Measurements from ENCODE around the gene OFD1. TPM values are rescaled to one million over a fixed set of nuclear protein-coding genes. Genes with fewer than 3 reads are reported as not detected.

Gene OFD1
- polyA plus RNA-seq, 1 of the 3 experiments (the other 2 are of a cell fraction), result 13.4 TPM

DNA sequence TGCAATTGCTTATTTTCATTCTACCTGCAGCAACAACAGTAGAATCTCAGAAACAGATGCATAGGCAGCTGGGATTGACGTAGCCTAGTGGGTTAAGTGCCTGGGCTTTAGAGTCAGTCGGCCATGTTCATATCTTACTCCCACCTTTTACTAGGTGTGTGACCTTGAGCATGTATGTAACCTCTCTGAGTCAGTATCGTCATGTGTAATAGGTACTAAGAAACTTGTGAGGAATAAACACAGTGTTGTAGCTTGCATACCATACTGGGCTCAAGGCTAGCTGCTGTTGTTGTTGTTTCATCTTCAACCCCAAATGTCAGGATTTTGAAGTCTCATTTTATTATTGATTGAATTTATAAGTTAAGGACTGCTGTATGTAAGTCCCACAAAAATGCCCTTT is 31.4 kb upstream of the OFD1 start:
- Histone ChIP-seq H3K27me3 (ENCODE audit: insufficient read depth) (no peaks in the 10 kb centered on the region), H3F3A (replicated peaks; ENCODE audit: insufficient read depth) (no peaks in the 10 kb centered on the region), H3K79me2 (ENCODE audit: insufficient read depth) (peaks cover 82% of the 10 kb centered on the region), H3K9me2 (no peaks in the 10 kb centered on the region), H3K9ac (no peak overlapping the region), H3K27ac (ENCODE audit: low read depth in 2 of 2, low read length in 1 of 2) (no peak overlapping the region), H3K4me1 (ENCODE audit: control insufficient read depth in 1 of 2, insufficient read depth in 2 of 2, low read depth in 1 of 2, low read length in 1 of 2) (peaks cover 0 to 19% of the 10 kb centered on the region in 2 experiments; a peak in 1 of 4 replicates), H3K36me3 (replicated peaks in 1 of 2; ENCODE audit: control insufficient read depth in 1 of 2, insufficient read depth in 2 of 2, low read length in 1 of 2) (peaks cover 7 to 16% of the 10 kb centered on the region in 2 experiments), H4K20me1 (ENCODE audit: insufficient read depth) (peaks cover 36% of the 10 kb centered on the region), H3K9me3 (no peaks in the 10 kb centered on the region), H3K4me3 (ENCODE audit: low read depth in 2 of 2, low read length in 1 of 2) (no peak overlapping the region), H2AFZ (ENCODE audit: low read depth) (no peak overlapping the region), H3K4me2 (no peak overlapping the region)
- no peak for DNase-seq
- ChIA-PET POLR2A (no interaction called here), CTCF (interaction anchor here (0.8 kb wide), 1 partner anchor 14 kb away, joined by 4 read pairs; the partner anchor contains the start of gene RAB9A)
- TF ChIP-seq GATA2 (CRISPR knock-in tag; IDR thresholded peaks at IDR 0.05) (no peak), MXI1 (IDR thresholded peaks at IDR 0.05; ENCODE audit: low read depth, low read length) (no peak), RFX5 (IDR thresholded peaks at IDR 0.05; ENCODE audit: low read length) (no peak), FOXJ3 (CRISPR knock-in tag; IDR thresholded peaks at IDR 0.05) (no peak), FOXM1 (IDR thresholded peaks at IDR 0.05; ENCODE audit: low read depth) (no peak)
- 100% methylated on average over 3 of the region's 3 CpGs for WGBS (ENCODE audit: low lambda C conversion rate)

DNA sequence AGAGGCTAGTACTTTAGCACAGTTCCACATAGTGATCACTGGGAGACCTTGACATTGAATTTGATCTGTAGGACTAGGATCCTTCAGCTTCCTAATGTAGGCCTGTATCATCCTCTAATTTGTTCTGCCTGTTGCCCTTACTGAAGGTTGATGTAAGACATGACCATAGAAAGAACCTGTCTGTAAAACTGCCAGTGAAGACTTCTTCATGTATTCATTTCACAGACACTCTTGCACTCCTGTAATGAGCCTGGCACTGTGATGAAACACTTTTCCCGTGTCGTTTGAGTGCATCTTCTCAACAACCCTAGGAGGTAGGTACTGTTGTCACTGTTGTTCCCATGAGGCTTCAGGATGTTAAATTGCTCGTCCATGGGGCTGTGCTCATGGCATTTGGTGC is 31.0 kb upstream of the OFD1 start:
- ChIA-PET CTCF (interaction anchor here (0.8 kb wide), 1 partner anchor 14 kb away, joined by 4 read pairs; the partner anchor contains the start of gene RAB9A), POLR2A (no interaction called here)
- peaks cover 9 to 20% of the 10 kb centered on the region in 2 experiments for H3K36me3 ChIP-seq (replicated peaks in 1 of 2; ENCODE audit: control insufficient read depth in 1 of 2, insufficient read depth in 2 of 2, low read length in 1 of 2)
- peaks cover 82% of the 10 kb centered on the region for H3K79me2 ChIP-seq (ENCODE audit: insufficient read depth)
- WGBS (ENCODE audit: low lambda C conversion rate), result 85% methylated on average over 3 of the region's 3 CpGs
- DNase-seq, result no peak
- no peak overlapping the region for H3K4me3 ChIP-seq (ENCODE audit: low read depth in 2 of 2, low read length in 1 of 2)
- H3F3A ChIP-seq (replicated peaks; ENCODE audit: insufficient read depth), result no peaks in the 10 kb centered on the region
- no peaks in the 10 kb centered on the region for H3K27me3 ChIP-seq (ENCODE audit: insufficient read depth)
- H3K9ac ChIP-seq, result no peak overlapping the region
- H3K9me3 ChIP-seq, result no peaks in the 10 kb centered on the region
- H3K4me2 ChIP-seq, result 0 out of 2 replicates have a peak overlapping the region, but pooled peaks have one; percentile 35
- H2AFZ ChIP-seq (ENCODE audit: low read depth), result no peak overlapping the region
- peaks cover 0 to 14% of the 10 kb centered on the region in 2 experiments; a peak in 1 of 4 replicates for H3K4me1 ChIP-seq (ENCODE audit: control insufficient read depth in 1 of 2, insufficient read depth in 2 of 2, low read depth in 1 of 2, low read length in 1 of 2)
- TF ChIP-seq, protein P1, sequence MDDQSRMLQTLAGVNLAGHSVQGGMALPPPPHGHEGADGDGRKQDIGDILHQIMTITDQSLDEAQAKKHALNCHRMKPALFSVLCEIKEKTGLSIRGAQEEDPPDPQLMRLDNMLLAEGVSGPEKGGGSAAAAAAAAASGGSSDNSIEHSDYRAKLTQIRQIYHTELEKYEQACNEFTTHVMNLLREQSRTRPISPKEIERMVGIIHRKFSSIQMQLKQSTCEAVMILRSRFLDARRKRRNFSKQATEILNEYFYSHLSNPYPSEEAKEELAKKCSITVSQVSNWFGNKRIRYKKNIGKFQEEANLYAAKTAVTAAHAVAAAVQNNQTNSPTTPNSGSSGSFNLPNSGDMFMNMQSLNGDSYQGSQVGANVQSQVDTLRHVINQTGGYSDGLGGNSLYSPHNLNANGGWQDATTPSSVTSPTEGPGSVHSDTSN (IDR thresholded peaks at IDR 0.05), result no peak
- TF ChIP-seq, protein P2, sequence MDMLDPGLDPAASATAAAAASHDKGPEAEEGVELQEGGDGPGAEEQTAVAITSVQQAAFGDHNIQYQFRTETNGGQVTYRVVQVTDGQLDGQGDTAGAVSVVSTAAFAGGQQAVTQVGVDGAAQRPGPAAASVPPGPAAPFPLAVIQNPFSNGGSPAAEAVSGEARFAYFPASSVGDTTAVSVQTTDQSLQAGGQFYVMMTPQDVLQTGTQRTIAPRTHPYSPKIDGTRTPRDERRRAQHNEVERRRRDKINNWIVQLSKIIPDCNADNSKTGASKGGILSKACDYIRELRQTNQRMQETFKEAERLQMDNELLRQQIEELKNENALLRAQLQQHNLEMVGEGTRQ (IDR thresholded peaks at IDR 0.05; ENCODE audit: borderline replicate concordance, low read depth, low read length), result no peak
- TF ChIP-seq, protein P3, sequence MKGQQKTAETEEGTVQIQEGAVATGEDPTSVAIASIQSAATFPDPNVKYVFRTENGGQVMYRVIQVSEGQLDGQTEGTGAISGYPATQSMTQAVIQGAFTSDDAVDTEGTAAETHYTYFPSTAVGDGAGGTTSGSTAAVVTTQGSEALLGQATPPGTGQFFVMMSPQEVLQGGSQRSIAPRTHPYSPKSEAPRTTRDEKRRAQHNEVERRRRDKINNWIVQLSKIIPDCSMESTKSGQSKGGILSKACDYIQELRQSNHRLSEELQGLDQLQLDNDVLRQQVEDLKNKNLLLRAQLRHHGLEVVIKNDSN (IDR thresholded peaks at IDR 0.05; ENCODE audit: borderline replicate concordance, low read depth), result no peak
- peaks cover 33% of the 10 kb centered on the region for H4K20me1 ChIP-seq (ENCODE audit: insufficient read depth)
- H3K27ac ChIP-seq (ENCODE audit: low read depth in 2 of 2, low read length in 1 of 2), result peak overlapping the region in 1 of 2 experiments; percentile 18; a peak in 1 of 4 replicates
- H3K9me2 ChIP-seq, result no peaks in the 10 kb centered on the region

DNA sequence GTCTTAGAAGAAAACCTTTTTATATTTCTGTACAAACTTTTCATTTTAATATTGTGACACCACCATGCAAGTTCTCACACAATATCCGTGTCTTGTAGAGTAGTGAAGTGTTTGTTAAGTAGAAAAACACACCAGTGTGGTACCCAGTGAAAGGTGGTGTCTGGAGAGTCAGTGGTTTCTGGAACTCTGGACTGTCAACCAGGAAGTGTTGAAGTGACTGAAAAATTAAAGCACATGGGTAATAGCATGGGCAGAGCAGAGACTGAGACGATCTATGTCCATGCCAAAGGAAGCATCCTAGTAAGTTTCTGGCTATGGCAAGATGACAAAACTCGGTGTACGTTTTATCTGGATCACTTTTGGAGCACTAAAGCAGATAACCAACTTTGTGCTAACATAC is 23.4 kb upstream of the OFD1 start:
- Histone ChIP-seq H3K9ac (no peak overlapping the region), H2AFZ (ENCODE audit: low read depth) (no peak overlapping the region), H3K27me3 (ENCODE audit: insufficient read depth) (no peaks in the 10 kb centered on the region), H3K9me2 (no peaks in the 10 kb centered on the region), H4K20me1 (ENCODE audit: insufficient read depth) (no peaks in the 10 kb centered on the region), H3K79me2 (ENCODE audit: insufficient read depth) (peaks cover 37% of the 10 kb centered on the region), H3K36me3 (replicated peaks in 1 of 2; ENCODE audit: control insufficient read depth in 1 of 2, insufficient read depth in 2 of 2, low read length in 1 of 2) (peaks cover 52 to 65% of the 10 kb centered on the region in 2 experiments), H3K4me2 (no peak overlapping the region), H3K27ac (ENCODE audit: low read depth in 2 of 2, low read length in 1 of 2) (no peak overlapping the region), H3K4me1 (ENCODE audit: control insufficient read depth in 1 of 2, insufficient read depth in 2 of 2, low read depth in 1 of 2, low read length in 1 of 2) (no peaks in the 10 kb centered on the region), H3F3A (replicated peaks; ENCODE audit: insufficient read depth) (peaks cover 5% of the 10 kb centered on the region), H3K9me3 (no peaks in the 10 kb centered on the region), H3K4me3 (ENCODE audit: low read depth in 2 of 2, low read length in 1 of 2) (no peak overlapping the region)
- no peak for DNase-seq
- POLR2A ChIA-PET, result no interaction called here
- 85% methylated on average over 4 of the region's 4 CpGs for WGBS (ENCODE audit: low lambda C conversion rate)
- CTCF ChIA-PET, result no interaction called here
- TF ChIP-seq GABPA (IDR thresholded peaks at IDR 0.05; ENCODE audit: low read depth) (no peak), MEF2A (IDR thresholded peaks at IDR 0.05; ENCODE audit: borderline replicate concordance, low read depth) (no peak)
